Spinal cord (tissue), 10 donors: ENCODE measurements around the gene PDE11A. TPM values are rescaled to one million over a fixed set of nuclear protein-coding genes. Genes with fewer than 3 reads are reported as not detected.

Experiments
- DNase-seq, 6 donors: peaks; one replicate each; pipeline versions ENCODE4 v3.0.0 to v3.0.0-alpha.2; 2013 to 2015; ENCODE audit warnings: low spot score in 6 of 6, low read depth in 4 of 6
- H3K27ac ChIP-seq: one replicate; pipeline ENCODE4 v1.5.1; 2013; ENCODE audit warnings: low read depth, low read length, control low read depth
- H3K27me3 ChIP-seq: one replicate; pipeline ENCODE4 v1.6.1; 2013; ENCODE audit warnings: low read length; ENCODE audit not compliant: control insufficient read depth, insufficient read depth
- H3K36me3 ChIP-seq: one replicate; pipeline ENCODE4 v1.6.1; 2013; ENCODE audit warnings: low read length; ENCODE audit not compliant: control insufficient read depth, insufficient read depth
- H3K4me1 ChIP-seq: one replicate; pipeline ENCODE4 v1.6.1; 2013; ENCODE audit warnings: low read length; ENCODE audit not compliant: control insufficient read depth, insufficient read depth
- H3K4me3 ChIP-seq: one replicate; pipeline ENCODE4 v1.5.1; 2013; ENCODE audit warnings: low read depth, low read length, control low read depth
- H3K9me3 ChIP-seq: one replicate; pipeline ENCODE4 v1.6.1; 2013; ENCODE audit warnings: low read length; ENCODE audit not compliant: control insufficient read depth, insufficient read depth
- WGBS: methylation state at CpG from one replicate; pipeline ENCODE4 v1.1.5; 2013; ENCODE audit warnings: missing lambda C conversion rate; ENCODE audit not compliant: insufficient coverage; 5-methylcytosine and 5-hydroxymethylcytosine counted together
- polyA plus RNA-seq, 2 donors: library from polyadenylated mRNA; unstranded; fragments of 120-200 nt; gene quantifications; one replicate each; pipeline ENCODE4 v1.2.1, GENCODE V29; 2013; ENCODE audit not compliant: insufficient read length in 2 of 2
- total RNA-seq, 2 donors: library from RNA; depleted of rRNA in 1 of 2; stranded (reverse); fragments of 120-200 nt in 1 of 2; fragments of >200 nt in 1 of 2; gene quantifications; one replicate each; pipeline versions ENCODE4 v1.2.3 to v1.2.4, GENCODE V29; 2013 to 2014
- donor health status: healthy.

Gene PDE11A
- total and polyA plus RNA-seq, 4 donors: 1.9 to 6.5 (median 2.1) TPM

GRCh38 chr2:177992992-177993391 lies 79.6 kb downstream of the PDE11A start:
- no peaks in the 10 kb centered on the region for H3K9me3 ChIP-seq
- no peak overlapping the region for H3K4me3 ChIP-seq
- no peak overlapping the region for H3K27ac ChIP-seq
- H3K36me3 ChIP-seq: no peaks in the 10 kb centered on the region
- H3K4me1 ChIP-seq: no peaks in the 10 kb centered on the region
- no peak for DNase-seq
- H3K27me3 ChIP-seq: no peaks in the 10 kb centered on the region
- no CpG with 5 or more reads among the region's 2 CpGs for WGBS

- peak in 1 of 6 donors; percentile 16 for DNase-seq
- no CpG with 5 or more reads among the region's 4 CpGs for WGBS
- no peaks in the 10 kb centered on the region for H3K27me3 ChIP-seq
- H3K4me1 ChIP-seq: no peaks in the 10 kb centered on the region
- H3K27ac ChIP-seq: no peak overlapping the region
- no peaks in the 10 kb centered on the region for H3K9me3 ChIP-seq
- H3K4me3 ChIP-seq: no peak overlapping the region
- no peaks in the 10 kb centered on the region for H3K36me3 ChIP-seq
Observed at GRCh38 chr2:177989029-177989885, 83.3 kb downstream of the PDE11A start.

DNA sequence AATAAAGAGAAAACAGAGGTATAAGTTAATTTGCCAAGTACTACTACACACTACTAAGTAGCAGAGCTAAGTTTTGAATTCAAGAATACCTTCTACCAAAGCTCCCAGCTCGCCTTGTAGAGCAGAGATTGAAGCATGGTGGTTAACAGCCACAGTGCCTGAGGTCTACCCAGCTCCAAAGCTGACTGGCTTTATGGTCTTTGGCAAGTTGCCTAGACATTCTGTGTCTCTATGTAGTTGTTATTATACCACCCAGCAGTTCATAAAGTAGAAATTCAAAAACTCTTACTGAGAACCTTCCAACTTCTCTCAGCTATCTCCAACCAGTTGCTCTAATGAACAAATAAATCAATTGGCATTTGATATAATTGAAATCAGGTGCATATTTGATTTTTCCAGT lies 87.8 kb downstream of the PDE11A start:
- WGBS: 50% methylated on average over 1 of the region's 1 CpG
- Histone ChIP-seq H3K27me3 (no peaks in the 10 kb centered on the region), H3K9me3 (no peaks in the 10 kb centered on the region), H3K36me3 (no peaks in the 10 kb centered on the region), H3K4me1 (no peaks in the 10 kb centered on the region), H3K27ac (no peak overlapping the region), H3K4me3 (no peak overlapping the region)
- peak in 3 of 6 donors; percentile 6 to 65 (median 22) for DNase-seq

DNA sequence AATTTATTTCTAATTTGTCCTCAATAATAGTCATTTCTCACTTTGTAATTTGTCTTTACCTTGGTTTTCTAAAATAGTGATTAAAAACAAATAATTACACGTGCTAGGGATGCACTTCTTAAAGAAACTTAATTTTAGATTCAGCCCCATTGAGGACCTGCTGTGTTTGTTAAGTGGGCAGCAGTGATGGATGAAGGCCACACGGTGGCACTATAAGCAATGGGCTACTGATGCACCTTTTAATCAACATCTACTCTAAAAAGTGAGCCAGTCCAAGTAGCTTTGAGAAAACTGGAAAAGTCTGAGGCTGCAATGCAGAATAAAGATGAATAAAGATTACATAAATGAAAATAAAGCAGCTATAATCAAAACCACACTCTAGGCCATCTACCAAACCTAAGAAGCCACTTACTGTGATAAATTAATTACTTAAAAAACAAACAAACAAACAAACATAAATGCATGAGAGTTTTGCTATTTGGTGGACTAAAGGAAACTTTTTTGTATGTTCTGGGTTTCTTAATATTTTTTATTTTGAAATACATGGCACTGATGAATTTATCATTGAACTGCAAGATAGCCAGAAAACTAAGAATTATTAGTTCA lies 89.3 kb downstream of the PDE11A start:
- no peaks in the 10 kb centered on the region for H3K9me3 ChIP-seq
- no peaks in the 10 kb centered on the region for H3K36me3 ChIP-seq
- no CpG with 5 or more reads among the region's 2 CpGs for WGBS
- H3K4me3 ChIP-seq: no peak overlapping the region
- DNase-seq: peak in 5 of 6 donors; percentile 9 to 84 (median 32)
- H3K27me3 ChIP-seq: no peaks in the 10 kb centered on the region
- H3K27ac ChIP-seq: no peak overlapping the region
- no peaks in the 10 kb centered on the region for H3K4me1 ChIP-seq

DNA sequence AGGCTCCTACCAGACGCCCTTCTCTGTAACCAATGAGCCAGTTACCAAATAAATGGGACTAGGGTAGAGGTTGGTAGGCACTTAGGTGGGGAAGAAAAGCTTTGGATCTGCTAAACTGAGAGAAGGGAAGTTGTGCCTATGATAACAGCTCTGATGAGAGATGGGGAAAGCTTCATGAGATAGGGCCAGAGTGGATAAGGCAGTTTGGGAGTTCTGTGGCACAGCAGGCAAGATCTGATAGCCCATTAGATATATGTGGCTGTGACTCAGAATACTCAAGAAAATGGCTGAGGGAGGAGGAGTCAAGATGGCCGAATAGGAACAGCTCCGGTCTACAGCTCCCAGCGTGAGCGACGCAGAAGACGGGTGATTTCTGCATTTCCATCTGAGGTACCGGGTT lies 99.8 kb downstream of the PDE11A start:
- H3K9me3 ChIP-seq: no peaks in the 10 kb centered on the region
- no CpG with 5 or more reads among the region's 8 CpGs for WGBS
- H3K4me1 ChIP-seq: no peaks in the 10 kb centered on the region
- no peak for DNase-seq
- no peaks in the 10 kb centered on the region for H3K27me3 ChIP-seq
- H3K4me3 ChIP-seq: no peak overlapping the region
- H3K36me3 ChIP-seq: no peaks in the 10 kb centered on the region
- no peak overlapping the region for H3K27ac ChIP-seq

- Histone ChIP-seq H3K4me3 (no peak overlapping the region), H3K27me3 (no peaks in the 10 kb centered on the region), H3K36me3 (no peaks in the 10 kb centered on the region), H3K4me1 (no peaks in the 10 kb centered on the region), H3K27ac (no peak overlapping the region), H3K9me3 (no peaks in the 10 kb centered on the region)
- DNase-seq: no peak
Observed at GRCh38 chr2:177972123-177972522, 100.5 kb downstream of the PDE11A start.

DNA sequence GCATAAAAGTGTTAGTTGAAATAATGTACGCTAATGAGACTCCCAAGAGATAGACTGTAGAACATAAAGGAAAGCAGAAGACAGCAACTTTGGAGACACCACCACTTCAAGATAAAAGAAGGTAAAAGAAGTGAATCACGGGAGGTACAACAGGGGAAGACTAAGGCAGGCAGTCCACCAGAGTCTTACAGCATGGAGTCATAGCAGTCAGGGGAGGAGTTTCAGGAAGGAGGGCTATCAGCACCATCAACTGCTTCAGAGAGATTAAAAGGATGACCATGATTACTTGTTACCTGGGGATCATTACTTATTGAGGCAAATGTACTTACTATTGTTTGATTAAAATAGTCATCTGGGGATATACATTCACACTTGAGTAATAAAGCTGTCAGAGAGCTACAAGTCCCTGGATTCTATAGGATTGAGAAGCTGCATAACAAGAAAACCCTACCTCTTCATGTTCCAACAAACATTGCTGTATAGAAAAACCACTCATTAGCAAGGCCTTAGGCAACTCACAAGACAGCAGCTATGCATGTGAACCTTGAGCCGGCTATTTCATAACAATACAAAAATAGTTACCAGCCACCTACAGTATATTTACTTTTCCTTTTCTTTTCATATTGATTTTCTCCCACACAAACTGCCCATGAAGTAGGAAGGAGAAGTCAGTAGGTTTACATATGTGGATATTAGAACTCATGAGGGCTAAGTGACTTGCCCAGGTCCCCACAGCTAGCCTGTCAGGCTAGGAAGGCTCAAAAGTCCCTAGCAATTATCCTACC lies 101.7 kb downstream of the PDE11A start:
- 100% methylated on average over 3 of the region's 3 CpGs for WGBS
- DNase-seq: no peak
- H3K4me3 ChIP-seq: no peak overlapping the region
- H3K27ac ChIP-seq: no peak overlapping the region
- H3K27me3 ChIP-seq: no peaks in the 10 kb centered on the region
- H3K4me1 ChIP-seq: no peaks in the 10 kb centered on the region
- H3K36me3 ChIP-seq: no peaks in the 10 kb centered on the region
- H3K9me3 ChIP-seq: no peaks in the 10 kb centered on the region

GRCh38 chr2:177964892-177965291 lies 107.7 kb downstream of the PDE11A start:
- Histone ChIP-seq H3K27me3 (no peaks in the 10 kb centered on the region), H3K36me3 (no peaks in the 10 kb centered on the region), H3K4me3 (no peak overlapping the region), H3K4me1 (no peaks in the 10 kb centered on the region), H3K9me3 (no peaks in the 10 kb centered on the region), H3K27ac (no peak overlapping the region)
- DNase-seq: no peak
- no CpG with 5 or more reads among the region's 1 CpG for WGBS

- DNase-seq: no peak
- no peak overlapping the region for H3K4me3 ChIP-seq
- WGBS: 100% methylated on average over 1 of the region's 1 CpG
- no peak overlapping the region for H3K27ac ChIP-seq
- no peaks in the 10 kb centered on the region for H3K36me3 ChIP-seq
- H3K9me3 ChIP-seq: no peaks in the 10 kb centered on the region
- no peaks in the 10 kb centered on the region for H3K27me3 ChIP-seq
- H3K4me1 ChIP-seq: no peaks in the 10 kb centered on the region
Observed at GRCh38 chr2:177952151-177952550, 120.4 kb downstream of the PDE11A start.
